HG03442 (cell line): ENCODE results near the gene TIAM2.
A peak's percentile ranks its signal among the peaks of the same experiment; 100 is the strongest.
"Not testable (repeated sequence)": the region's sequence is repeated elsewhere in the genome, so short reads cannot be mapped to it uniquely, and the experiment has no call there.

ENCODE experiments used
- ATAC-seq: cut with Tn5 transposase; IDR thresholded peaks from one replicate; pipeline ENCODE4 v1.9.1; 2021; ENCODE audit warnings: mild to moderate bottlenecking, moderate library complexity; ENCODE audit not compliant: unreplicated experiment

Gene TIAM2

GRCh38 chr6:154995254-154996015 is at the start of gene TIAM2:
TSS of gene TIAM2 (plus strand) at chr6:154995315. CDS start at chr6:155129224, 133,909 bp downstream.
- peak; percentile 40 for ATAC-seq

- ATAC-seq = no peak
Observed at GRCh38 chr6:154950979-154951344, 44.2 kb upstream of the TIAM2 start.

- ATAC-seq = peak; percentile 80
Observed at GRCh38 chr6:154951345-154952200, 43.5 kb upstream of the TIAM2 start.

GRCh38 chr6:154953644-154954043 is 41.5 kb upstream of the TIAM2 start:
- ATAC-seq = no peak

GRCh38 chr6:154954347-154954746 is 40.8 kb upstream of the TIAM2 start:
- no peak for ATAC-seq

GRCh38 chr6:154956771-154957522 is 38.2 kb upstream of the TIAM2 start:
- no peak for ATAC-seq

- no peak for ATAC-seq
Observed at GRCh38 chr6:154958469-154958868, 36.6 kb upstream of the TIAM2 start.

GRCh38 chr6:154960299-154960843 is 34.7 kb upstream of the TIAM2 start:
- ATAC-seq = no peak

- no peak for ATAC-seq
Observed at GRCh38 chr6:154960854-154961530, 34.1 kb upstream of the TIAM2 start.

GRCh38 chr6:154962753-154963152 is 32.4 kb upstream of the TIAM2 start:
- ATAC-seq = no peak

GRCh38 chr6:154966065-154966770 is 28.9 kb upstream of the TIAM2 start:
- ATAC-seq = not testable (repeated sequence)

GRCh38 chr6:154969796-154970195 is 25.3 kb upstream of the TIAM2 start:
- no peak for ATAC-seq

- no peak for ATAC-seq
Observed at GRCh38 chr6:154974485-154975149, 20.5 kb upstream of the TIAM2 start.

- no peak for ATAC-seq
Observed at GRCh38 chr6:154977588-154977987, 17.5 kb upstream of the TIAM2 start.

- ATAC-seq = no peak
Observed at GRCh38 chr6:154980273-154981078, 14.6 kb upstream of the TIAM2 start.

GRCh38 chr6:154981079-154981870 is 13.8 kb upstream of the TIAM2 start:
- peak; percentile 94 for ATAC-seq

- no peak for ATAC-seq
Observed at GRCh38 chr6:154984146-154984545, 11.0 kb upstream of the TIAM2 start.

- ATAC-seq = no peak
Observed at GRCh38 chr6:154986787-154987235, 8.3 kb upstream of the TIAM2 start.
